Kidney (tissue), 14 donors: ENCODE results near the gene FRMD3. TPM values are rescaled to one million over a fixed set of nuclear protein-coding genes. Genes with fewer than 3 reads are reported as not detected.

Source experiments
- DNase-seq, 5 donors: peaks; one replicate each; pipeline ENCODE4 v3.0.0-alpha.2; 2013 to 2020
- FAIRE-seq: peaks from 2 replicates; lab custom pipeline; 2012; peaks lifted over from hg19 to GRCh38; lab: Jason Lieb, UNC
- H3K27ac ChIP-seq, 2 donors: one replicate each; pipeline ENCODE4 v1.7.0; 2013; ENCODE audit warnings: low read depth in 2 of 2, low read length in 2 of 2, inconsistent platforms in 1 of 2
- H3K27me3 ChIP-seq: one replicate; pipeline ENCODE4 v1.7.1; 2013; ENCODE audit warnings: low read length, inconsistent platforms; ENCODE audit not compliant: control insufficient read depth, insufficient read depth
- H3K36me3 ChIP-seq, 3 donors: one replicate each; pipeline versions ENCODE4 v1.7.0 to v1.7.1; 2013; ENCODE audit warnings: low read length in 3 of 3, control low read depth in 1 of 3, inconsistent platforms in 1 of 3; ENCODE audit not compliant: insufficient read depth in 3 of 3, control insufficient read depth in 2 of 3
- H3K4me1 ChIP-seq, 3 donors: one replicate each; pipeline versions ENCODE4 v1.7.0 to v1.7.1; 2013; ENCODE audit warnings: low read length in 3 of 3, inconsistent platforms in 1 of 3, low read depth in 1 of 3; ENCODE audit not compliant: control insufficient read depth in 2 of 3, insufficient read depth in 2 of 3
- H3K4me3 ChIP-seq, 3 donors: one replicate each; pipeline versions ENCODE4 v1.7.0 to v1.8.1; 2013; ENCODE audit warnings: low read length in 3 of 3, control low read depth in 1 of 3, inconsistent platforms in 1 of 3
- H3K9ac ChIP-seq, 3 donors: one replicate each; pipeline versions ENCODE4 v1.7.0 to v1.7.1; 2013; ENCODE audit warnings: low read length in 3 of 3, control low read depth in 1 of 3, inconsistent platforms in 1 of 3
- H3K9me3 ChIP-seq, 3 donors: one replicate each; pipeline versions ENCODE4 v1.7.0 to v1.7.1; 2013; ENCODE audit warnings: low read length in 3 of 3, control low read depth in 1 of 3, inconsistent platforms in 1 of 3; ENCODE audit not compliant: control insufficient read depth in 2 of 3, insufficient read depth in 1 of 3
- CTCF ChIP-seq: IDR thresholded peaks from 3 replicates; pipeline ENCODE4 v1.5.1; 2012; ENCODE audit warnings: mild to moderate bottlenecking, moderate library complexity, borderline replicate concordance; ENCODE audit not compliant: insufficient read depth; ENCODE audit errors: extremely low read depth
- intact Hi-C: fragments of 100-400 bp; cut with DNase I; formaldehyde crosslinking; loops from one replicate; pipeline ENCODE4 v1.11.1; 2022
- polyA plus RNA-seq: library from polyadenylated mRNA; stranded (reverse); fragments of 350-450 nt; fragmentation: Illumina TruSeq; extraction: RNeasy Lipid Tissue Mini Kit (QIAGEN cat#74804); gene quantifications from one replicate; pipeline ENCODE4 v1.2.3, GENCODE V29; 2014; ENCODE audit warnings: low read depth, low replicate concordance; ENCODE audit not compliant: insufficient read depth
- total RNA-seq: library from RNA; stranded (reverse); fragmentation: NEBNext Ultra II Directional; extraction: Animal tissue kit (Norgen Biotek cat#: 25700); gene quantifications from one replicate; pipeline ENCODE4 v1.2.1, GENCODE V29; 2021
- donor health status: control.
- donor health status: control.
- donor health status: control.
- donor health status: control.
- donor health status: control.
- donor health status: DM: yes; HTN: yes; CAD: no.
- donor health status: Normal renal cell carcinoma (clear cell type).

The FRMD3 gene
- total and polyA plus RNA-seq, 2 donors from 2014 or later, result 9.9 to 11.0 TPM

- Histone ChIP-seq H3K9ac (no peak overlapping the region), H3K36me3 (no peaks in the 10 kb centered on the region), H3K27ac (no peak overlapping the region), H3K4me1 (peaks cover 0 to 4% (median 0%) of the 10 kb centered on the region in 3 donors), H3K9me3 (no peaks in the 10 kb centered on the region), H3K4me3 (no peak overlapping the region), H3K27me3 (no peaks in the 10 kb centered on the region)
- FAIRE-seq (no peak), DNase-seq (no peak)
- intact Hi-C loops, result no loop called here
- no peak for TF ChIP-seq CTCF
Measured at GRCh38 chr9:83419961-83420360, 118.2 kb downstream of the FRMD3 start.

GRCh38 chr9:83418283-83418682, 119.9 kb downstream of the FRMD3 start:
- FAIRE-seq (no peak), DNase-seq (no peak)

GRCh38 chr9:83413367-83413766, 124.8 kb downstream of the FRMD3 start:
- TF ChIP-seq CTCF, result no peak
- no peaks in the 10 kb centered on the region for H3K4me1 ChIP-seq
- no peak overlapping the region for H3K9ac ChIP-seq
- H3K4me3 ChIP-seq, result no peak overlapping the region
- no peak overlapping the region for H3K27ac ChIP-seq
- intact Hi-C loops, result no loop called here
- H3K36me3 ChIP-seq, result no peaks in the 10 kb centered on the region
- no peaks in the 10 kb centered on the region for H3K27me3 ChIP-seq
- no peak for FAIRE-seq
- DNase-seq, result no peak
- H3K9me3 ChIP-seq, result no peaks in the 10 kb centered on the region

More at GRCh38 chr9:83418283-83418682, 119.9 kb downstream of the FRMD3 start:
- no peaks in the 10 kb centered on the region for H3K27me3 ChIP-seq
- no peak overlapping the region for H3K27ac ChIP-seq
- H3K4me1 ChIP-seq, result no peaks in the 10 kb centered on the region
- intact Hi-C loops, result no loop called here
- H3K4me3 ChIP-seq, result no peak overlapping the region
- no peaks in the 10 kb centered on the region for H3K36me3 ChIP-seq
- no peak overlapping the region for H3K9ac ChIP-seq
- no peaks in the 10 kb centered on the region for H3K9me3 ChIP-seq
- no peak for TF ChIP-seq CTCF

- H3K27me3 ChIP-seq, result no peaks in the 10 kb centered on the region
- no peak overlapping the region for H3K9ac ChIP-seq
- no peaks in the 10 kb centered on the region for H3K36me3 ChIP-seq
- FAIRE-seq (no peak), DNase-seq (no peak)
- no peak for TF ChIP-seq CTCF
- no peak overlapping the region for H3K27ac ChIP-seq
- intact Hi-C loops, result no loop called here
- H3K9me3 ChIP-seq, result no peaks in the 10 kb centered on the region
- H3K4me3 ChIP-seq, result no peak overlapping the region
- H3K4me1 ChIP-seq, result no peaks in the 10 kb centered on the region
Measured at GRCh38 chr9:83410701-83411100, 127.5 kb downstream of the FRMD3 start.
